ENCODE measurements around the gene GATA2.

- TF ChIP-seq CTCF (IDR thresholded peaks at IDR 0.05) (no peak), POLR2AphosphoS5 (IDR thresholded peaks at IDR 0.05; ENCODE audit: low read depth, low read length) (no peak), SIN3A (IDR thresholded peaks at IDR 0.05; ENCODE audit: borderline replicate concordance, insufficient read depth, low read depth, low read length) (no peak), REST (IDR thresholded peaks at IDR 0.05; ENCODE audit: insufficient read depth in 1 of 2, low read depth in 2 of 2, low read length in 1 of 2) (no peak), TCF7L2 (IDR thresholded peaks at IDR 0.05; ENCODE audit: low read depth, low read length) (no peak)
Measured at GRCh38 chr3:128471110-128471509, 21.9 kb downstream of the GATA2 start.

Data from Panc1 (cell line).